ENCODE results near the gene MAK. TPM values are rescaled to one million over a fixed set of nuclear protein-coding genes. Genes with fewer than 3 reads are reported as not detected.
"Not testable (repeated sequence)": the region's sequence is repeated elsewhere in the genome, so short reads cannot be mapped to it uniquely, and the experiment has no call there.

The MAK gene
- polyA plus RNA-seq, 3 donors: 0.09 to 0.37 (median 0.11) TPM

- no peak overlapping the region for H3K27ac ChIP-seq (ENCODE audit: low read depth, low read length)
- 85 to 93% (median 93%) methylated on average over 2 of the region's 2 CpGs for WGBS, 3 donors
Observed at GRCh38 chr6:10857259-10857658, 18.9 kb upstream of the MAK start.

GRCh38 chr6:10854922-10855632, 16.7 kb upstream of the MAK start:
- H3K27ac ChIP-seq (ENCODE audit: low read depth, low read length): no peak overlapping the region
- WGBS, 3 donors: 73 to 90% (median 86%) methylated on average over 7 of the region's 7 CpGs

- not testable (repeated sequence) for H3K27ac ChIP-seq (ENCODE audit: low read depth, low read length)
- WGBS, 3 donors: 68 to 73% (median 73%) methylated on average over 6 of the region's 6 CpGs
Observed at GRCh38 chr6:10853849-10854300, 15.5 kb upstream of the MAK start.

- 62 to 74% (median 65%) methylated on average over 11 of the region's 11 CpGs for WGBS, 3 donors
- H3K27ac ChIP-seq (ENCODE audit: low read depth, low read length): no peak overlapping the region
Observed at GRCh38 chr6:10852361-10852960, 14.1 kb upstream of the MAK start.

GRCh38 chr6:10850728-10851127, 12.4 kb upstream of the MAK start:
- 40 to 57% (median 48%) methylated on average over 7 of the region's 7 CpGs for WGBS, 3 donors
- H3K27ac ChIP-seq (ENCODE audit: low read depth, low read length): no peak overlapping the region

- H3K27ac ChIP-seq (ENCODE audit: low read depth, low read length): no peak overlapping the region
- WGBS, 3 donors: 78 to 88% (median 87%) methylated on average over 4 of the region's 4 CpGs
Observed at GRCh38 chr6:10849901-10850300, 11.6 kb upstream of the MAK start.

- WGBS, 3 donors: 75 to 87% (median 82%) methylated on average over 3 of the region's 3 CpGs
- no peak overlapping the region for H3K27ac ChIP-seq (ENCODE audit: low read depth, low read length)
Observed at GRCh38 chr6:10847684-10848083, 9.3 kb upstream of the MAK start.

- no peak overlapping the region for H3K27ac ChIP-seq (ENCODE audit: low read depth, low read length)
Observed at GRCh38 chr6:10843554-10843953, 5.2 kb upstream of the MAK start.

- 57 to 64% (median 63%) methylated on average over 8 of the region's 8 CpGs for WGBS, 3 donors
- no peak overlapping the region for H3K27ac ChIP-seq (ENCODE audit: low read depth, low read length)
Observed at GRCh38 chr6:10838794-10839333, 525 bp upstream of the MAK start.

- H3K27ac ChIP-seq (ENCODE audit: low read depth, low read length): no peak overlapping the region
- 1% methylated on average over 22 of the region's 22 CpGs for WGBS, 3 donors
Observed at GRCh38 chr6:10837622-10837994, 731 bp downstream of the MAK start.

- 3% methylated on average over 20 of the region's 20 CpGs for WGBS, 3 donors
- no peak overlapping the region for H3K27ac ChIP-seq (ENCODE audit: low read depth, low read length)
Observed at GRCh38 chr6:10837009-10837621, 1.2 kb downstream of the MAK start.

GRCh38 chr6:10834823-10835222, 3.5 kb downstream of the MAK start:
- WGBS, 3 donors: 86 to 96% (median 95%) methylated on average over 11 of the region's 11 CpGs
- H3K27ac ChIP-seq (ENCODE audit: low read depth, low read length): no peak overlapping the region

GRCh38 chr6:10831609-10832008, 6.7 kb downstream of the MAK start:
- WGBS, 3 donors: 95 to 96% (median 95%) methylated on average over 2 of the region's 2 CpGs
- H3K27ac ChIP-seq (ENCODE audit: low read depth, low read length): no peak overlapping the region

GRCh38 chr6:10824819-10825218, 13.5 kb downstream of the MAK start:
- H3K27ac ChIP-seq (ENCODE audit: low read depth, low read length): no peak overlapping the region
- 87 to 97% (median 94%) methylated on average over 6 of the region's 6 CpGs for WGBS, 3 donors

GRCh38 chr6:10824297-10824696, 14.0 kb downstream of the MAK start:
- 87 to 90% (median 87%) methylated on average over 8 of the region's 8 CpGs for WGBS, 3 donors

GRCh38 chr6:10814176-10814575, 24.2 kb downstream of the MAK start:
- 97 to 98% (median 97%) methylated on average over 6 of the region's 6 CpGs for WGBS, 3 donors
- not testable (repeated sequence) for H3K27ac ChIP-seq (ENCODE audit: low read depth, low read length)

More at GRCh38 chr6:10824297-10824696, 14.0 kb downstream of the MAK start:
- no peak overlapping the region for H3K27ac ChIP-seq (ENCODE audit: low read depth, low read length)

- 83 to 95% (median 90%) methylated on average over 6 of the region's 6 CpGs for WGBS, 3 donors
Observed at GRCh38 chr6:10809098-10809497, 29.2 kb downstream of the MAK start.

GRCh38 chr6:10808376-10808775, 30.0 kb downstream of the MAK start:
- WGBS, 3 donors: 94 to 97% (median 95%) methylated on average over 4 of the region's 4 CpGs
- H3K27ac ChIP-seq (ENCODE audit: low read depth, low read length): no peak overlapping the region

More at GRCh38 chr6:10809098-10809497, 29.2 kb downstream of the MAK start:
- no peak overlapping the region for H3K27ac ChIP-seq (ENCODE audit: low read depth, low read length)

GRCh38 chr6:10801224-10801848, 37.0 kb downstream of the MAK start:
- 36 to 47% (median 43%) methylated on average over 2 of the region's 2 CpGs for WGBS, 3 donors
- no peak overlapping the region for H3K27ac ChIP-seq (ENCODE audit: low read depth, low read length)

Data from adipose tissue (tissue), 3 donors.